Measurements from ENCODE around the gene TAGAP.
A peak's percentile ranks its signal among the peaks of the same experiment; 100 is the strongest.

Gene TAGAP

GRCh38 chr6:159044899-159045727, at the start of gene TAGAP:
TSS of gene TAGAP (minus strand) at chr6:159044991. CDS start at chr6:159044146, 845 bp downstream.
- no peak for TF ChIP-seq CTCF (IDR thresholded peaks at IDR 0.05; ENCODE audit: extremely low read depth, missing control alignments)
- peak; percentile 83 for DNase-seq (ENCODE audit: low spot score)

GRCh38 chr6:159093609-159094443, 49.0 kb upstream of the TAGAP start:
- DNase-seq (ENCODE audit: low spot score), result no peak
- no peak for TF ChIP-seq CTCF (IDR thresholded peaks at IDR 0.05; ENCODE audit: extremely low read depth, missing control alignments)

- TF ChIP-seq CTCF (IDR thresholded peaks at IDR 0.05; ENCODE audit: extremely low read depth, missing control alignments), result no peak
- DNase-seq (ENCODE audit: low spot score), result no peak
Measured at GRCh38 chr6:159092631-159093030, 47.8 kb upstream of the TAGAP start.

- no peak for DNase-seq (ENCODE audit: low spot score)
- no peak for TF ChIP-seq CTCF (IDR thresholded peaks at IDR 0.05; ENCODE audit: extremely low read depth, missing control alignments)
Measured at GRCh38 chr6:159090530-159091480, 46.0 kb upstream of the TAGAP start.

- no peak for TF ChIP-seq CTCF (IDR thresholded peaks at IDR 0.05; ENCODE audit: extremely low read depth, missing control alignments)
- DNase-seq (ENCODE audit: low spot score), result no peak
Measured at GRCh38 chr6:159089909-159090308, 45.1 kb upstream of the TAGAP start.

GRCh38 chr6:159089443-159089842, 44.7 kb upstream of the TAGAP start:
- no peak for DNase-seq (ENCODE audit: low spot score)
- no peak for TF ChIP-seq CTCF (IDR thresholded peaks at IDR 0.05; ENCODE audit: extremely low read depth, missing control alignments)
